ENCODE measurements around the gene ATAD3C. TPM values are rescaled to one million over a fixed set of nuclear protein-coding genes. Genes with fewer than 3 reads are reported as not detected.
A peak's percentile ranks its signal among the peaks of the same experiment; 100 is the strongest.
"Not testable (repeated sequence)": the region's sequence is repeated elsewhere in the genome, so short reads cannot be mapped to it uniquely, and the experiment has no call there.

The ATAD3C gene
- total RNA-seq, 5 donors from 2014 or later (not counting 1 experiment from before 2014, with no cell fraction given) = 0.59 to 3.1 (median 1.4) TPM

DNA sequence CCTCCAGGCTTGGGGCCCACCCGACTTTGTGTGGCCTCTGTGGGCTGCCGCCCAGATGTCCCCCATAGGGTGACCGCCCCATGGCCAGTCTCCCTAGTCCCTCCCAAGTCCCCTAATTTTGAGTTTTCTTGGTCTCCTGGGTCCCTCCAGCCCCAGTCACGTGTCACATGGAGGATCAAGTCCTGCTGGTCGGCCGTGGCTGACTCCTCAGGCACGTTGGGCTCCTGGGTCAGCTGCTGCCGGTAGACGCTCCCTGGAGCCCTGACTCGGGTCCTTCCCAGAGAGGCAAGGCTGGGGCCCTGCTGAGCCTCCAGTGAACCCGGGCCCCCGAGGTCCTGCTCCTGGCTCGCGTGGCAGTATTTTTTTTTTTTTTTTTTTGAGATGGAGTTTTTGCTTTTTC is 10.2 kb downstream of the ATAD3C start:
- 82% methylated on average over 9 of the region's 14 CpGs for WGBS (ENCODE audit: insufficient coverage)
- H3K4me3 ChIP-seq (ENCODE audit: control insufficient read depth in 1 of 2, extremely low read depth in 1 of 2, low read length in 1 of 2); H3K27ac Mint-ChIP-seq; H3K4me1 Mint-ChIP-seq; H3K4me3 Mint-ChIP-seq; H3K36me3 Mint-ChIP-seq; H3K36me3 ChIP-seq (ENCODE audit: control insufficient read depth in 2 of 2, extremely low read depth in 1 of 2, insufficient read depth in 1 of 2, low read length in 1 of 2); CTCF ChIA-PET; H3K4me1 ChIP-seq (ENCODE audit: control insufficient read depth in 1 of 2, extremely low read depth in 1 of 2, insufficient read depth in 2 of 2, low read length in 2 of 2); H3K9me3 ChIP-seq; POLR2A ChIA-PET; ATAC-seq (replicated peaks in 1 of 4); H3K27ac ChIP-seq (ENCODE audit: low read length); H3K27me3 Mint-ChIP-seq; DNase-seq; H3K9me3 Mint-ChIP-seq: not testable (repeated sequence)
- H3K27me3 ChIP-seq (replicated peaks in 1 of 2; ENCODE audit: control insufficient read depth in 2 of 2, extremely low read depth in 1 of 2, insufficient read depth in 2 of 2, low read length in 1 of 2) = peaks cover 0 to 35% of the 10 kb centered on the region in 2 experiments

DNA sequence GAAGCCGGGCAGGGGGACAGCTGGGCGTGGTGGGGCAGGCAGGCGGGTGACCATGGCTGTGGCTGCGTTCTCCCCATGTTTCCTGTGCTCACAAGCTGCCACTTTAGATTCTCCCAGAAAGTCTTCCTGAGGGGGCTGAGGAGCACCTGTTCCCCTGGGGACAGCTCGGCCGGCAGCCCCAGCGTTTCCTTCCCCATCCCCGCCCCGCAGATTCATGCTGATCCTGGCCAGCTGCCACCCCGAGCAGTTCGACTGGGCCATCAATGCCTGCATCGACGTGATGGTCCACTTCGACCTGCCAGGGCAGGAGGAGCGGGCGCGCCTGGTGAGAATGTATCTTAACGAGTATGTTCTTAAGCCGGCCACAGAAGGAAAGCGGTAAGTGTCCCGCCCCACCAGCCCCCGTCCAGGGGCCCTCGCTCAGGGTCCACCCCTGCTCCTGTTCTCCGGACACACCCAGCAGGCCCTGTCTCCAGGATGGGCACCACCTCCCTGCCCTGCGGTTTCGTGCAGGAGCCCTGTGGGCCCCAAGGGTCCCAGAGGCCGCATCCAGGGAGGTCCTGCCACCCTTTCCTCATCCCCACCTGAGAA is 11.1 kb downstream of the ATAD3C start:
- Histone ChIP-seq H3K27ac (ENCODE audit: low read length) (no peak overlapping the region), H3K4me1 (ENCODE audit: control insufficient read depth in 1 of 2, extremely low read depth in 1 of 2, insufficient read depth in 2 of 2, low read length in 2 of 2) (no peaks in the 10 kb centered on the region), H3K9me3 (no peaks in the 10 kb centered on the region), H3K4me3 (ENCODE audit: control insufficient read depth in 1 of 2, extremely low read depth in 1 of 2, low read length in 1 of 2) (no peak overlapping the region), H3K36me3 (ENCODE audit: control insufficient read depth in 2 of 2, extremely low read depth in 1 of 2, insufficient read depth in 1 of 2, low read length in 1 of 2) (no peaks in the 10 kb centered on the region), H3K27me3 (replicated peaks in 1 of 2; ENCODE audit: control insufficient read depth in 2 of 2, extremely low read depth in 1 of 2, insufficient read depth in 2 of 2, low read length in 1 of 2) (peaks cover 0 to 38% of the 10 kb centered on the region in 2 experiments)
- Mint-ChIP-seq H3K4me3 (no peak overlapping the region), H3K9me3 (no peaks in the 10 kb centered on the region), H3K36me3 (no peaks in the 10 kb centered on the region), H3K4me1 (no peaks in the 10 kb centered on the region), H3K27me3 (peaks cover 0 to 6% of the 10 kb centered on the region in 2 donors), H3K27ac (no peak overlapping the region)
- 50% methylated on average over 26 of the region's 27 CpGs for WGBS (ENCODE audit: insufficient coverage)
- DNase-seq (no peak), ATAC-seq (replicated peaks in 1 of 4) (no peak)
- CTCF ChIA-PET = no interaction called here
- POLR2A ChIA-PET = no interaction called here

DNA sequence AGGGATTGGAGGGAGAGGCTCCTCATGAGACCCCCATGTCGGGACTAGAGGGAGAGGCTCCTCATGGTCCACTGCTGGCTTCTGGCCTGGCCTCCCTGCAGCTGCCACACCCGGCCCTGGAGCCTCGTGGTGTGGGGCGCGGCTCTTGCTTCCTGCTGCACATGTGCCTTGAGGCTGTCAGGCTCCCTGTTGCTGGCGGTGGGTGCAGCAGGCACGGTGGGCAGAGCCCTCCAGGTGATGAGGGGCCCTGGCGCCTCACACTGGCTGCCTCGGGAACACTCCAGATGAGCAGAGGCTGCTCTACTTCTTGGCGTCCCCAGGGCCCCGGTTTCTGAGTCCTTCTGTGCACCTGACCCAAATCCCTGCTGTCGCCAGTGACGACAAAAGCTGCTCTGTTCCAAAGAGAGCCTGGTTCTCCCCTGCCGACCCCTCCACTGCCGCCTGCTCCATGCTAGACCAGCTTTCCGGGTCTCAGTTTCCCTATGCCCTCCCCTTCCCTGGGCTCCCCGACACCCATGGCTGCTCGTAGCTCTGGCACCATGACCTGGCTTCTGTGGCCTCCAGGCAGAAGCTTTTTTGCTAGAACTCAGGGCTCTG is 12.3 kb downstream of the ATAD3C start:
- 60% methylated on average over 14 of the region's 18 CpGs for WGBS (ENCODE audit: insufficient coverage)
- H3K27ac ChIP-seq (ENCODE audit: low read length) = peak overlapping the region; percentile 18
- no peaks in the 10 kb centered on the region for H3K9me3 ChIP-seq
- Mint-ChIP-seq H3K9me3 (no peaks in the 10 kb centered on the region), H3K4me3 (peak overlapping the region in 1 of 3 donors; percentile 62), H3K27ac (no peak overlapping the region), H3K36me3 (no peaks in the 10 kb centered on the region), H3K4me1 (no peaks in the 10 kb centered on the region), H3K27me3 (peaks cover 0 to 8% of the 10 kb centered on the region in 2 donors)
- no peaks in the 10 kb centered on the region for H3K4me1 ChIP-seq (ENCODE audit: control insufficient read depth in 1 of 2, extremely low read depth in 1 of 2, insufficient read depth in 2 of 2, low read length in 2 of 2)
- ChIA-PET CTCF (no interaction called here), POLR2A (no interaction called here)
- ATAC-seq (replicated peaks in 1 of 4) = no peak
- H3K27me3 ChIP-seq (replicated peaks in 1 of 2; ENCODE audit: control insufficient read depth in 2 of 2, extremely low read depth in 1 of 2, insufficient read depth in 2 of 2, low read length in 1 of 2) = peaks cover 0 to 38% of the 10 kb centered on the region in 2 experiments
- no peak for DNase-seq
- H3K36me3 ChIP-seq (ENCODE audit: control insufficient read depth in 2 of 2, extremely low read depth in 1 of 2, insufficient read depth in 1 of 2, low read length in 1 of 2) = no peaks in the 10 kb centered on the region
- no peak overlapping the region for H3K4me3 ChIP-seq (ENCODE audit: control insufficient read depth in 1 of 2, extremely low read depth in 1 of 2, low read length in 1 of 2)

DNA sequence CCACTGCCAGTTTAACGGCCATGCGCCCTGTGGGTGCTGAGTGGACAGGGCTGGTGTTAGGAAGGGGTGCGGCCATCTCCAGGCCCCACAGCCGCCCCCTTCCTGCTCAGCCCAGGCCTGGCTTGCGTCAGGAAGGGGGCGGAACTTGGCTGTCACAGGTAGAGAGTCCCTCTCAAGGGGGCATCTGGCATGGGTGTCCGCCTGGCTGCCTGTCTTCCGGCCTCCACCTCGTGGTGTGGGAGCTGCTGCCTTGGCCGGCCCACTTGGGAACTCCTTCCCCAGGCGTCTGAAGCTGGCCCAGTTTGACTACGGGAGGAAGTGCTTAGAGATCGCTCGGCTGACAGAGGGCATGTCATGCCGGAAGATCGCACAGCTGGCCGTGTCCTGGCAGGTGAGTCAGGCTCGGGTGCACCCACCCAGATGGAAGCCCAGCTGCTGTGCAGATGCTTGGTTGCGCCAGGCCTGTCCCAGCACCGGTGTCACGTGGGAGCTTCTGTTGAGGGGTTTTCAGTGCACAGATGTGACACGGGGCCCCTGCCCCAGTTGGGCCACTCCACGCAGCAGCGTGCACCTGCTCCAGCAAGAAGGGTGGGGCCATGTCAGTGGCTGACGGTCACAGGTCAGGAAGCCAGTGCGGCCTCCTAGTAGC is 13.0 kb downstream of the ATAD3C start:
- POLR2A ChIA-PET = no interaction called here
- H3K27ac Mint-ChIP-seq = peak overlapping the region in 1 of 2 donors; percentile 58
- peak in 1 of 35 experiments; percentile 15 for DNase-seq

DNA sequence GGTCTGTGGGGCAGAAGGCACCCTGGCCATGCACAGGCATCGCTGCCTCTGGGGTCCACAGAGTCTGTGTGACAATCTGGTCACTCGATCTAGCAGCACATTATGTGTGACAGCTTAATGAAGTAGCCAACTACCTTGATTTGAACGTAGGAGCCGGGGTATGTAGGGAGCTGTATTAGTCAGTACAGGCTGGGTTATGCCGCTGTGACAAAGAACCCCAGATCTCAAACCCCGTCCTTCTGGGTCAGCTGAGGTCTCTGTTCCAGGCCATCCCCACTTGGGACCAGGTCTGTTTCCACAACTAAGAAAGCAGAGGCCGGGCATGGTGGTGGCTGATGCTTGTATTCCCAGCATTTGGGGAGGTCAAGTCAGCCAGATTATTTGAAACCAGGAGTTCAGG is 13.8 kb downstream of the ATAD3C start:
- H3K4me3 ChIP-seq (ENCODE audit: control insufficient read depth in 1 of 2, extremely low read depth in 1 of 2, low read length in 1 of 2) = no peak overlapping the region
- no peak for DNase-seq
- H3K27me3 ChIP-seq (replicated peaks in 1 of 2; ENCODE audit: control insufficient read depth in 2 of 2, extremely low read depth in 1 of 2, insufficient read depth in 2 of 2, low read length in 1 of 2) = peaks cover 0 to 36% of the 10 kb centered on the region in 2 experiments
- H3K4me3 Mint-ChIP-seq = no peak overlapping the region
- H3K27ac ChIP-seq (ENCODE audit: low read length) = no peak overlapping the region
- WGBS (ENCODE audit: insufficient coverage) = 79% methylated on average over 3 of the region's 7 CpGs
- no peaks in the 10 kb centered on the region for H3K9me3 ChIP-seq
- H3K4me1 ChIP-seq (ENCODE audit: control insufficient read depth in 1 of 2, extremely low read depth in 1 of 2, insufficient read depth in 2 of 2, low read length in 2 of 2) = no peaks in the 10 kb centered on the region
- no peak for ATAC-seq (replicated peaks in 1 of 4)
- no peaks in the 10 kb centered on the region for H3K36me3 Mint-ChIP-seq
- H3K27me3 Mint-ChIP-seq = peaks cover 0 to 8% of the 10 kb centered on the region in 2 donors
- H3K9me3 Mint-ChIP-seq = no peaks in the 10 kb centered on the region
- H3K4me1 Mint-ChIP-seq = no peaks in the 10 kb centered on the region
- CTCF ChIA-PET = no interaction called here
- POLR2A ChIA-PET = no interaction called here
- H3K27ac Mint-ChIP-seq = no peak overlapping the region
- no peaks in the 10 kb centered on the region for H3K36me3 ChIP-seq (ENCODE audit: control insufficient read depth in 2 of 2, extremely low read depth in 1 of 2, insufficient read depth in 1 of 2, low read length in 1 of 2)

More for the DNA sequence above, 13.0 kb downstream of the ATAD3C start:
- Histone ChIP-seq H3K9me3 (no peaks in the 10 kb centered on the region), H3K27ac (ENCODE audit: low read length) (peak overlapping the region; percentile 18), H3K4me3 (ENCODE audit: control insufficient read depth in 1 of 2, extremely low read depth in 1 of 2, low read length in 1 of 2) (no peak overlapping the region), H3K4me1 (ENCODE audit: control insufficient read depth in 1 of 2, extremely low read depth in 1 of 2, insufficient read depth in 2 of 2, low read length in 2 of 2) (no peaks in the 10 kb centered on the region), H3K27me3 (replicated peaks in 1 of 2; ENCODE audit: control insufficient read depth in 2 of 2, extremely low read depth in 1 of 2, insufficient read depth in 2 of 2, low read length in 1 of 2) (peaks cover 0 to 38% of the 10 kb centered on the region in 2 experiments), H3K36me3 (ENCODE audit: control insufficient read depth in 2 of 2, extremely low read depth in 1 of 2, insufficient read depth in 1 of 2, low read length in 1 of 2) (no peaks in the 10 kb centered on the region)
- ATAC-seq (replicated peaks in 1 of 4) = peak; percentile 54 to 71 (median 64)
- Mint-ChIP-seq H3K4me1 (no peaks in the 10 kb centered on the region), H3K9me3 (no peaks in the 10 kb centered on the region), H3K36me3 (no peaks in the 10 kb centered on the region), H3K4me3 (peak overlapping the region; percentile 43 to 62 (median 51)), H3K27me3 (peaks cover 0 to 8% of the 10 kb centered on the region in 2 donors)
- WGBS (ENCODE audit: insufficient coverage) = 69% methylated on average over 25 of the region's 26 CpGs
- CTCF ChIA-PET = no interaction called here

DNA sequence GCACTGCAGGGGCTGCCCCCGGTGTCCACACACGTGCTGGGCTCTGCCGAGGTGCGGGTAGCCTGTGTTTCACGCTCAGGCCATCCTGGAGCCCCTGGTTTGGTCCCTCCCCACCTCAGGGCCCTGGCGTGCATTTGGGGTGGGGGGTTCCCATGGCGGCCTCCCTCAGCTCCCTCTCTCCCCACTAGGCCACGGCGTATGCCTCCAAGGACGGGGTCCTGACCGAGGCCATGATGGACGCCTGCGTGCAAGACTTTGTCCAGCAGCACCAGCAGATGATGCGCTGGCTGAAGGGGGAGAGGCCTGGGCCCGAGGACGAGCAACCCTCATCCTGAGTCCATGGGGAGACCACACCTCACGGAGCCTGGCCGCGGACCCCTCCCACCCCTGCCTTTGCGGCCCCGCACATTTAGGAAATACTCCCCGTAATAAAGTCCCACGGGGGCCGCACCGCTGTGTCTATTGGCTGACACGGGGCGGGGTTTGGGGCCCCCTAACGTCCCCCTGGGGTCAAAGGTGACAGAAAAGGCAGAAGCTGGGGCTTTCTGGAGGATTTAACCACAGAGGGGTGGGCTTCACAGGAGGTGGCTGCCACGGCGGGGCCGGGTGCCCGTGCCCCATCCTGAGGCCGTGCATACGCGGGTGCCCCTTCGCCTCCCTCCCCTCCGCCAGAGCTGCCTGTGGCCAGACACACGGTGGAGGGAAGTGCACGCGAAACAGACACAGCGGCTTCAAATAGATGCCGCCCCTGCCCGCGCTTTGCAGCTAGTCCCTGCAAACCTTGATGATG is 18.9 kb downstream of the ATAD3C start:
- H3K27ac ChIP-seq (ENCODE audit: low read length); H3K4me3 Mint-ChIP-seq; POLR2A ChIA-PET; H3K27me3 Mint-ChIP-seq; H3K9me3 Mint-ChIP-seq; H3K4me3 ChIP-seq (ENCODE audit: control insufficient read depth in 1 of 2, extremely low read depth in 1 of 2, low read length in 1 of 2); H3K27ac Mint-ChIP-seq; ATAC-seq (replicated peaks in 1 of 4); H3K36me3 ChIP-seq (ENCODE audit: control insufficient read depth in 2 of 2, extremely low read depth in 1 of 2, insufficient read depth in 1 of 2, low read length in 1 of 2); CTCF ChIA-PET; DNase-seq; H3K36me3 Mint-ChIP-seq; H3K27me3 ChIP-seq (replicated peaks in 1 of 2; ENCODE audit: control insufficient read depth in 2 of 2, extremely low read depth in 1 of 2, insufficient read depth in 2 of 2, low read length in 1 of 2); H3K9me3 ChIP-seq: not testable (repeated sequence)
- 62% methylated on average over 6 of the region's 44 CpGs for WGBS (ENCODE audit: insufficient coverage)
- peaks cover 20 to 24% (median 22%) of the 10 kb centered on the region in 3 donors for H3K4me1 Mint-ChIP-seq
- H3K4me1 ChIP-seq (ENCODE audit: control insufficient read depth in 1 of 2, extremely low read depth in 1 of 2, insufficient read depth in 2 of 2, low read length in 2 of 2) = peaks cover 2 to 19% of the 10 kb centered on the region in 2 experiments
